H9 (cell line): ENCODE results near the gene SHROOM1. TPM values are rescaled to one million over a fixed set of nuclear protein-coding genes. Genes with fewer than 3 reads are reported as not detected.

Source experiments
- DNase-seq: peaks from one replicate; pipeline ENCODE4 v3.0.0-alpha.2; 2017
- H2AFZ ChIP-seq: one replicate; pipeline ENCODE4 v1.6.1; 2013; ENCODE audit warnings: mild to moderate bottlenecking, low read length, control low read depth, moderate library complexity
- H2AK5ac ChIP-seq: 2 replicates; pipeline ENCODE4 v1.6.1; 2013; ENCODE audit warnings: low read length, control low read depth, mixed read lengths; ENCODE audit not compliant: insufficient read length
- H2BK120ac ChIP-seq: one replicate; pipeline ENCODE4 v1.6.1; 2013; ENCODE audit warnings: low read depth, mild to moderate bottlenecking, low read length, control low read depth, inconsistent platforms; ENCODE audit not compliant: poor library complexity, severe bottlenecking
- H2BK12ac ChIP-seq: 2 replicates; pipeline ENCODE4 v1.6.1; 2013; ENCODE audit warnings: low read length, control low read depth, mixed read lengths, low read depth; ENCODE audit not compliant: insufficient read length
- H2BK15ac ChIP-seq: 2 replicates; pipeline ENCODE4 v1.6.1; 2013; ENCODE audit warnings: low read depth, low read length, control low read depth
- H2BK20ac ChIP-seq: one replicate; pipeline ENCODE4 v1.6.1; 2013; ENCODE audit warnings: low read depth, mild to moderate bottlenecking, low read length, control low read depth, inconsistent platforms; ENCODE audit not compliant: poor library complexity, severe bottlenecking
- H2BK5ac ChIP-seq: 2 replicates; pipeline ENCODE4 v1.6.1; 2013; ENCODE audit warnings: low read length, control low read depth, mixed read lengths; ENCODE audit not compliant: insufficient read length
- H3K14ac ChIP-seq: 2 replicates; pipeline ENCODE4 v1.6.1; 2013; ENCODE audit warnings: low read length, control low read depth; ENCODE audit not compliant: insufficient read depth
- H3K18ac ChIP-seq: 2 replicates; pipeline ENCODE4 v1.6.1; 2013; ENCODE audit warnings: low read depth, mild to moderate bottlenecking, mixed read lengths, low read length, control low read depth; ENCODE audit not compliant: insufficient read length
- H3K23ac ChIP-seq: 2 replicates; pipeline ENCODE4 v1.6.1; 2013; ENCODE audit warnings: low read length, control low read depth, mixed read lengths, low read depth; ENCODE audit not compliant: insufficient read length
- H3K23me2 ChIP-seq: 2 replicates; pipeline ENCODE4 v1.6.1; 2013; ENCODE audit warnings: low read depth, mild to moderate bottlenecking, mixed read lengths, low read length, control low read depth; ENCODE audit not compliant: insufficient read length, poor library complexity, severe bottlenecking
- H3K27ac ChIP-seq: 2 replicates; pipeline ENCODE4 v1.5.1; 2013; ENCODE audit warnings: low read length, control low read depth, mixed read lengths, low read depth; ENCODE audit not compliant: insufficient read length
- H3K27me3 ChIP-seq: 2 replicates; pipeline ENCODE4 v1.6.1; 2013; ENCODE audit warnings: low read length, control low read depth, inconsistent platforms; ENCODE audit not compliant: insufficient read depth
- H3K4ac ChIP-seq: 2 replicates; pipeline ENCODE4 v1.6.1; 2013; ENCODE audit warnings: low read depth, mild to moderate bottlenecking, control low read depth, inconsistent platforms, low read length, moderate library complexity
- H3K4me1 ChIP-seq: 2 replicates; pipeline ENCODE4 v1.6.1; 2013; ENCODE audit warnings: low read length, control low read depth, inconsistent platforms; ENCODE audit not compliant: insufficient read depth
- H3K4me2 ChIP-seq: 2 replicates; pipeline ENCODE4 v1.6.1; 2013; ENCODE audit warnings: low read length, control low read depth, mixed read lengths; ENCODE audit not compliant: insufficient read length, insufficient read depth
- H3K56ac ChIP-seq: 2 replicates; pipeline ENCODE4 v1.6.1; 2013; ENCODE audit warnings: low read depth, mild to moderate bottlenecking, mixed read lengths, low read length, control low read depth; ENCODE audit not compliant: insufficient read length
- H3K79me1 ChIP-seq: 2 replicates; pipeline ENCODE4 v1.6.1; 2013; ENCODE audit warnings: low read depth, mild to moderate bottlenecking, moderate library complexity, low read length, control low read depth, inconsistent platforms; ENCODE audit not compliant: insufficient read depth, poor library complexity, severe bottlenecking
- H3K79me2 ChIP-seq: 2 replicates; pipeline ENCODE4 v1.6.1; 2013; ENCODE audit warnings: low read length, control low read depth, inconsistent platforms; ENCODE audit not compliant: insufficient read depth
- H3K9ac ChIP-seq: 2 replicates; pipeline ENCODE4 v1.6.1; 2013; ENCODE audit warnings: low read length, control low read depth, mixed read lengths; ENCODE audit not compliant: insufficient read length; ENCODE audit errors: extremely low read depth
- H3K9me3 ChIP-seq: one replicate; pipeline ENCODE4 v1.6.1; 2013; ENCODE audit warnings: low read depth, low read length, inconsistent platforms; ENCODE audit not compliant: control insufficient read depth
- H3T11ph ChIP-seq: one replicate; pipeline ENCODE4 v1.6.1; 2013; ENCODE audit warnings: mild to moderate bottlenecking, low read length, control low read depth, inconsistent platforms
- H4K20me1 ChIP-seq: one replicate; pipeline ENCODE4 v1.6.1; 2013; ENCODE audit not compliant: control insufficient read depth, insufficient read length, insufficient read depth
- H4K5ac ChIP-seq: 2 replicates; pipeline ENCODE4 v1.6.1; 2013; ENCODE audit warnings: low read depth, mild to moderate bottlenecking, mixed read lengths, low read length, control low read depth; ENCODE audit not compliant: insufficient read length
- H4K8ac ChIP-seq: replicated peaks from 2 replicates; pipeline ENCODE4 v1.6.1; 2013; ENCODE audit warnings: low read length, control low read depth, mixed read lengths, low read depth; ENCODE audit not compliant: insufficient read length
- H4K91ac ChIP-seq: 2 replicates; pipeline ENCODE4 v1.6.1; 2013; ENCODE audit warnings: low read depth, mild to moderate bottlenecking, moderate library complexity, mixed read lengths, low read length, control low read depth; ENCODE audit not compliant: insufficient read length
- H3K27ac Mint-ChIP-seq, 3 experiments: 2 replicates in 2 of 3; 3 replicates in 1 of 3; pipeline ENCODE4 v1.8.0; 2020 to 2021; ENCODE audit warnings: mixed read lengths in 3 of 3, mild to moderate bottlenecking in 1 of 3, moderate library complexity in 1 of 3
- H3K27me3 Mint-ChIP-seq: 2 replicates; pipeline ENCODE4 v1.8.0; 2021; ENCODE audit warnings: low read depth, mild to moderate bottlenecking, moderate library complexity, mixed read lengths
- H3K36me3 Mint-ChIP-seq, 3 experiments: 2 replicates in 2 of 3; 3 replicates in 1 of 3; pipeline ENCODE4 v1.8.0; 2020 to 2021; ENCODE audit warnings: low read depth in 3 of 3, mixed read lengths in 3 of 3; ENCODE audit not compliant: insufficient read depth in 1 of 3
- H3K4me1 Mint-ChIP-seq, 2 experiments: 2 replicates each; pipeline ENCODE4 v1.8.0; 2020; ENCODE audit warnings: mixed read lengths in 2 of 2
- H3K4me3 Mint-ChIP-seq, 2 experiments: 2 replicates in 1 of 2; 3 replicates in 1 of 2; pipeline ENCODE4 v1.8.0; 2020 to 2021; ENCODE audit warnings: mild to moderate bottlenecking in 2 of 2, mixed read lengths in 2 of 2, moderate library complexity in 1 of 2
- H3K9me3 Mint-ChIP-seq, 2 experiments: 2 replicates in 1 of 2; 3 replicates in 1 of 2; pipeline ENCODE4 v1.8.0; 2020; ENCODE audit warnings: mild to moderate bottlenecking in 2 of 2, mixed read lengths in 2 of 2, moderate library complexity in 1 of 2
- CTCF ChIP-seq: fragments of 200-600 bp; sonication (generic); conservative IDR thresholded peaks from 3 replicates; pipeline ENCODE4 v1.8.0; 2021; ENCODE audit warnings: antibody characterized with exemption, mild to moderate bottlenecking
- WGBS: extraction: QIAGEN DNeasy Blood & Tissue Kit; methylation state at CpG from one replicate; pipeline ENCODE4 v1.1.7; 2013; ENCODE audit warnings: missing lambda C conversion rate, low lambda C conversion rate, mixed read lengths; ENCODE audit not compliant: insufficient read length; ENCODE audit errors: extremely low coverage; 5-methylcytosine and 5-hydroxymethylcytosine counted together
- total RNA-seq: library from RNA; stranded (reverse); gene quantifications from 2 replicates; pipeline ENCODE4 v1.2.1, GENCODE V29; 2021

SHROOM1 gene
- total RNA-seq, 1 experiment from 2014 or later: 7.0 TPM

- Mint-ChIP-seq H3K27me3 (peaks cover 13% of the 10 kb centered on the region), H3K27ac (no peak overlapping the region), H3K4me1 (no peaks in the 10 kb centered on the region; a peak in 1 of 4 replicates), H3K36me3 (no peaks in the 10 kb centered on the region), H3K4me3 (no peak overlapping the region), H3K9me3 (no peaks in the 10 kb centered on the region)
- H3T11ph ChIP-seq: no peak overlapping the region
- H3K79me1 ChIP-seq: no peaks in the 10 kb centered on the region
- no peak overlapping the region for H3K27ac ChIP-seq
- no peaks in the 10 kb centered on the region for H4K20me1 ChIP-seq
- no peaks in the 10 kb centered on the region for H3K23me2 ChIP-seq
- no peak overlapping the region for H4K91ac ChIP-seq
- H2BK120ac ChIP-seq: no peak overlapping the region
- no peak overlapping the region for H4K5ac ChIP-seq
- no peak overlapping the region for H2BK5ac ChIP-seq
- no peak for DNase-seq
- H3K79me2 ChIP-seq: no peaks in the 10 kb centered on the region
- no peak overlapping the region for H3K23ac ChIP-seq
- no peaks in the 10 kb centered on the region for H3K9me3 ChIP-seq
- WGBS: no CpG with 5 or more reads among the region's 1 CpG
- H3K18ac ChIP-seq: no peak overlapping the region
- no peak overlapping the region for H2BK12ac ChIP-seq
- no peak overlapping the region for H2BK15ac ChIP-seq
- no peak overlapping the region for H3K9ac ChIP-seq
- no peak overlapping the region for H2AFZ ChIP-seq
- no peak overlapping the region for H3K4ac ChIP-seq
- H2BK20ac ChIP-seq: no peak overlapping the region
- H3K4me2 ChIP-seq: no peak overlapping the region
- no peak for TF ChIP-seq CTCF
- no peak overlapping the region for H2AK5ac ChIP-seq
- no peaks in the 10 kb centered on the region for H3K4me1 ChIP-seq
- no peak overlapping the region for H4K8ac ChIP-seq
- H3K14ac ChIP-seq: no peak overlapping the region
- no peak overlapping the region for H3K56ac ChIP-seq
- no peaks in the 10 kb centered on the region; the same call in 1 of the 2 replicates for H3K27me3 ChIP-seq
These were observed 6.4 kb upstream of the SHROOM1 start for GRCh38 chr5:132836852-132837251.
